ENCODE data around the gene SDK1.
"Not testable (repeated sequence)": the region's sequence is repeated elsewhere in the genome, so short reads cannot be mapped to it uniquely, and the experiment has no call there.

Gene SDK1

DNA sequence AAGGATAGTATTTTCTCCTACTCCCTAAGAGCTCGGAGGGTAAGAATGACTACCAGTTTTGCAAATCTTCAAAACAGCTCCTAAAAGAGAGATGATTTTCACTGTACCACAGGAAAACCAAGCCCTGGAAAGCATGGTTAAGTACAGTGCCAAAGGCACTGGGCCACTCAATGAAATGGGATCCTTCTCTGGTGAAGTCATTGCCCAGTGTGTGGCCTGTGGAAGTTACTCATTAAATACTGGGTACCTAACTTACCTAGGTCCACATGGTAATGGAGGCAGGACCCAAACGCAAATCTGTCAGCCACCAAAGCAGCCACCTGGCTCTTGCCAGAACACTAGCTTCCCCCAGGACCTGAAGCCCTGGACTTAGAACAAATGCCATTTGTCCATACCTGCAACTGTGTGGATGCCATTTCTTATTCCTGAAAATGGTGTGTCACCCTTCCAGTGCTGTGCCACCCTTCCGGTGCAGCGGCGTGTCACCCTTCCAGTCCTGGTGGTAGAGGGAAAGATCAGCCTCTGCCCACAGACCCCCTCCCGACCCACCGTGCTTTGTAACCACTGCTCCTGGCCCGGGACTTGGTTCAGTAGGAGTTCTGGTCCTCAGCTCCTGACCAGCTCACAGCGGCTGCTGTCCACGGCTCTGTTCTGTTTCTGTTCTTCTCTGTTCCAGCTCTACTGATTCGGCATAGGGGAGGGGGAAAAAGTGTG, 659.2 kb downstream of the SDK1 start:
- DNase-seq (ENCODE audit: low read depth): no peak

- DNase-seq (ENCODE audit: low read depth): no peak
These were observed 659.9 kb downstream of the SDK1 start for GRCh38 chr7:3960942-3961341.

DNA sequence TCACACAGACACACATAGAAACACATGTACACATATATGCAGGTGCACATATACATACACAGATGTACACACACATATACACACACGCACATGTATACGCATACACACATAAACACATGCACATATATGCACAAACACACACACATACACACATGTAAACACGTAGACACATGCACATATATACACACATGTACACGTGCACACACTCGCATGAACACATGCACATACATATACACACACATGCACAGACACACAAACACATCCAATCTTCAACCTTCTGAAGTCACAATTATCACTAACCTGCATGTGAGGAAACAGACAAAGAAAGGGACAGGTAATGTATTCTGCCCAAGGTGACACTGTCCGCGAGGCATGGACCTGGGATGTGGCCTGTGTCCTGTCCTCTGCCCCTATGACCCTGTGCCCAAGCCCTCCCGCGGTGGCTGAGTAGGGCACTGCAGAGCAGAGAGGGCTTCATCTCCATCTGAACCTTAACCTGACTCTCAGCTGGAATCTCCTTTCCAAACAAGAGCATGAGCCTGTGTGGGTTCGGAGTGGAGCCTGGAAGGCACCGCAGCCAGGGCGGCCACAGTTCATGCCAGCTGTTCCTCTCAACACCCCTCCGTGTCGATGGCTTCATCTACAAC, 660.9 kb downstream of the SDK1 start:
- no peak for DNase-seq (ENCODE audit: low read depth)

GRCh38 chr7:3963768-3964167, 662.7 kb downstream of the SDK1 start:
- not testable (repeated sequence) for DNase-seq (ENCODE audit: low read depth)

- DNase-seq (ENCODE audit: low read depth): no peak
These were observed 664.0 kb downstream of the SDK1 start for GRCh38 chr7:3964980-3965606.

- DNase-seq (ENCODE audit: low read depth): no peak
These were observed 664.8 kb downstream of the SDK1 start for GRCh38 chr7:3965794-3966395.

- DNase-seq (ENCODE audit: low read depth): no peak
These were observed 667.2 kb downstream of the SDK1 start for GRCh38 chr7:3968234-3968633.

GRCh38 chr7:3969286-3969685, 668.2 kb downstream of the SDK1 start:
- no peak for DNase-seq (ENCODE audit: low read depth)

DNA sequence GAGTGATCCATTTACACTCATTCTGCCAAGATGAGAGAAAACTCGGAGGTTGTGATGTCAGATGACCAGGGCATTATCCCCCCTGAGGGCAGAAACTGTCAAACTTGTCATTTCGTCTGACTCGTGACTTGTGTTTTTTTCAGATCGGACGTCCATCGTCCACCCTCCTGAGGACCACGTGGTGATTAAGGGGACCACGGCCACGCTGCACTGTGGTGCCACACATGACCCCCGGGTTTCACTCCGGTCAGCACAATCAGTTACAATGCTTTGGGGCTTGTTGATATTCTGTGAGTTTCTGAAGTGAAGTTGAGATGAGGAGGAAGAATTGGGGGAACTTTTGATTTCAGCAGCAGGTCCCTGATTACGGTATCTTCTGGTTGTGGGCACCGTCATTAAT, 670.3 kb downstream of the SDK1 start:
- DNase-seq (ENCODE audit: low read depth): no peak

DNA sequence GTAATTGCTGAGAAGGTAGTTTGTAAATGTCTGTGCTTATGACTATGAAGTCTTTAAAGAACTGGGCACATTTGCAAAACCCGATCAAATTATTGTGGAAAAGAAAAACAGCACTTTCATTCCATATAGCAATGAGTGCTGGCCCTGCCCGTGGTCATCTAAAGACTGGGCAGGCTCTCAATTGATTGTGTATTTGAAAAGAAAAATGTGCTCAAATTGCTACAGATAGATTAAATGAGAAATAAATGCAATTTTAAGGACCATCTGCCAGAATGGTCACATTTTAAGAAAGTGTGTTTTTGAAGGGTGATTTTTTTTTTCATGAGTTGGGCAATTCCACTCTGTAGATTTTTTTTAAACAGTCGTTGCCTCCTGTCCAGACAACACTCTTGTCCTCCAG, 672.2 kb downstream of the SDK1 start:
- no peak for DNase-seq (ENCODE audit: low read depth)

- no peak for DNase-seq (ENCODE audit: low read depth)
These were observed 673.3 kb downstream of the SDK1 start for GRCh38 chr7:3974329-3974728.

DNA sequence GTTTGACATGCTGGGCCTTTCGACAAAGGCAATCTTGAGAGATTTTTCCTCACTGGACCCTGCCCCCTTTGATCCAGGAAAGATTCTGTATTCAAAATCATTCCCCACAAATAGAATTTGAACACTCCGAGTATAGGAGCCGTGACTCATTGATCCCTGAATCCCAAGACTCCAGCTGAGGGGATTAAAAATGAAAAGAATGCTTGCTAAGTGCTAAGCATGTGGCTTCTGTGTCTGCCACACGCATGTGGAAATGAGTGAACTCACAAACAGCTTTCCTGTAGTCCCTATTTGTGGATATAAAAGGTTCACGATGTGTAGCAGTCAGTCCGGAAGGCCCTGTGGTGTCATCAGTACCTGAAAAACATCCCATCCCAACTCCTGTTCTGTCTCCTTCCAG, 674.3 kb downstream of the SDK1 start:
- no peak for DNase-seq (ENCODE audit: low read depth)

DNA sequence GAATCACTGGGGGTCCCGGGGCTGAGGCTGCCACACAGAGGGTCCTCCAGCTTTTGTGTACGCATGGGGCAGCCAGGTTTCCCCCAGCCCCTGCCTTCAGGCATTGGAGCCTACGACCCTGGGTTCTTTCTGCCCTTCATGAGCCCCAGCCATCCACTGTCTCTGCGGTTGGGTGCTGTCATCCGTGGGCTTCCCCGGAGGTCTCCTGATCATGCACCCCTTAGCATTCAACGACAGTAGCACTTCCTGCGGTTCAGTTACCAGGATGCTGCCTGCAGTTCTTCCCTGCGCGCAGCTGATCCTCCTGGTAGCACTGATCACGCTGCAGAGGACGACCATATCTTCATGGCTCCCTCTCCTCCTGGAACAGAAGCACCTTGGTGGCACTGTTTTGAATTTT, 676.3 kb downstream of the SDK1 start:
- DNase-seq (ENCODE audit: low read depth): no peak

- no peak for DNase-seq (ENCODE audit: low read depth)
These were observed 677.8 kb downstream of the SDK1 start for GRCh38 chr7:3978839-3979238.

- no peak for DNase-seq (ENCODE audit: low read depth)
These were observed 678.7 kb downstream of the SDK1 start for GRCh38 chr7:3979611-3980299.

GRCh38 chr7:3980300-3980643, 679.2 kb downstream of the SDK1 start:
- no peak for DNase-seq (ENCODE audit: low read depth)

GRCh38 chr7:3981281-3981680, 680.2 kb downstream of the SDK1 start:
- DNase-seq (ENCODE audit: low read depth): no peak

GRCh38 chr7:3984456-3984855, 683.4 kb downstream of the SDK1 start:
- no peak for DNase-seq (ENCODE audit: low read depth)

- DNase-seq (ENCODE audit: low read depth): no peak
These were observed 685.9 kb downstream of the SDK1 start for GRCh38 chr7:3986927-3987326.

GRCh38 chr7:3987426-3987927, 686.4 kb downstream of the SDK1 start:
- no peak for DNase-seq (ENCODE audit: low read depth)

DNA sequence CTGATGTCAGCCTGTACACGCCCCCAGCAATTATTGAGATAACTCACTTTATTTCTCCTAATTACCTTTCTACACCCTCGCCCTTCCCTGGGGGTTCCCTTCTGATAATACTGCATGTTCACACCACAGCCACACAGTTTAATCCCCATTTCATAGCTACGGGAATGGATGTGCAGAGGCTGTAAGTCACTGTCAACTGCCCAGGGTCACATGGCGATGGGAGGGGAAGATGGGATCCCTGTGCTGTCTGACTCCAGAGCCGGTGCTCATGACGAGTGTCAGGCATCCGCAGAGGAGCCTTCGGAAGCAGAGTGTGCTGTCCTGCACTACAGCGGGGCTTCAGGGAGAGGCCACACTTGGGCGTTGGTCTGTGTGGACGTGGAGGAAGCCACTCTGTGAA, 688.7 kb downstream of the SDK1 start:
- no peak for DNase-seq (ENCODE audit: low read depth)

DNA sequence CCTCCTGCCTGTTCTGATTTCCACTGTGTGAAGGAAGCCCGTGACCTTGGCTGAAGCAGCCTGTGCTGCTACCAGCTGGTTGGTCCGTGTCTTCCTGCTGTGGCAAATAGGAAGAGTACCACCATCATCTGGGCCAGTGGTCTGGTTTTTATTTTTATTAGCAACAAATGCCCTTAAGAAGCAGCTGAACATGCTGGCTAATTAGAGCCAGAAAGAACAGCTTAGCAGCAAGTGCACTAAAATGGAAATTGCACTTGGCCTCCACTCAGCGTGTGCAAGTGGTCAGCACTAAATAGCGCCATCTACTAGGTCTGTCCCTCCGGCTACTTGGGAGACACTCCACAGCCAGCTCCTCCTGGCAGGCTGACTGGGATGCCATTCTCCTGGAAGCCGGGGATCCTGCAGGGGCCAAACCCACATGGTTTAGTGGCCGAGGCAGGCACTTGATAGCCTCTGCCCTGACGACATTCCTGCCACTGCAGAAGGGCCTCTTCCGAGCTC, 690.7 kb downstream of the SDK1 start:
- no peak for DNase-seq (ENCODE audit: low read depth)
